ENCODE data around the gene VWCE. TPM values are rescaled to one million over a fixed set of nuclear protein-coding genes. Genes with fewer than 3 reads are reported as not detected.

Gene VWCE
- total RNA-seq, 4 donors from 2014 or later, result 0.31 to 1.5 (median 0.67) TPM

- Histone ChIP-seq H3K36me3 (peaks cover 0 to 16% of the 10 kb centered on the region in 2 donors), H3K9me3 (no peaks in the 10 kb centered on the region), H3K4me1 (no peaks in the 10 kb centered on the region), H3K27ac (no peak overlapping the region), H3K27me3 (no peaks in the 10 kb centered on the region), H3K4me3 (no peak overlapping the region)
- ATAC-seq, result no peak
- in situ Hi-C loops (cut with MboI; ENCODE audit: low sequenced_read_pairs in 4 of 4) (no loop called here), intact Hi-C loops (cut with DNase I; ENCODE audit: low total_unique reads) (no loop called here)
- TF ChIP-seq CTCF (IDR thresholded peaks at IDR 0.05 in 4 of 5, conservative IDR thresholded peaks at IDR 0.05 in 1 of 5), result no peak
- TF ChIP-seq POLR2A (IDR thresholded peaks at IDR 0.05), result no peak
- DNase-seq, result no peak
Observed at GRCh38 chr11:61341706-61342105, 46.6 kb upstream of the VWCE start.

GRCh38 chr11:61340979-61341378 lies 45.9 kb upstream of the VWCE start:
- ATAC-seq, result no peak
- Histone ChIP-seq H3K4me3 (no peak overlapping the region), H3K9me3 (no peaks in the 10 kb centered on the region), H3K36me3 (peaks cover 0 to 16% of the 10 kb centered on the region in 2 donors), H3K27ac (no peak overlapping the region), H3K27me3 (no peaks in the 10 kb centered on the region), H3K4me1 (no peaks in the 10 kb centered on the region)
- TF ChIP-seq POLR2A (IDR thresholded peaks at IDR 0.05) (no peak), CTCF (IDR thresholded peaks at IDR 0.05 in 4 of 5, conservative IDR thresholded peaks at IDR 0.05 in 1 of 5) (no peak)
- in situ Hi-C loops (cut with MboI; ENCODE audit: low sequenced_read_pairs in 4 of 4), result no loop called here
- no peak for DNase-seq
- intact Hi-C loops (cut with DNase I; ENCODE audit: low total_unique reads), result no loop called here

GRCh38 chr11:61339490-61339878 lies 44.4 kb upstream of the VWCE start:
- no peak overlapping the region for H3K27ac ChIP-seq
- TF ChIP-seq POLR2A (IDR thresholded peaks at IDR 0.05) (no peak), CTCF (IDR thresholded peaks at IDR 0.05 in 4 of 5, conservative IDR thresholded peaks at IDR 0.05 in 1 of 5) (no peak)
- H3K36me3 ChIP-seq, result peaks cover 0 to 16% of the 10 kb centered on the region in 2 donors
- no peaks in the 10 kb centered on the region for H3K9me3 ChIP-seq
- ATAC-seq, result no peak
- no peak for DNase-seq
- H3K27me3 ChIP-seq, result no peaks in the 10 kb centered on the region
- peaks cover 0 to 5% of the 10 kb centered on the region in 2 donors for H3K4me1 ChIP-seq
- no peak overlapping the region for H3K4me3 ChIP-seq
- intact Hi-C loops (cut with DNase I; ENCODE audit: low total_unique reads) (no loop called here), in situ Hi-C loops (cut with MboI; ENCODE audit: low sequenced_read_pairs in 4 of 4) (loop anchor here (5.0 kb wide), 1 partner anchor 48 kb away; no protein-coding TSS in a partner anchor)

GRCh38 chr11:61338783-61339489 lies 43.8 kb upstream of the VWCE start:
- Histone ChIP-seq H3K27me3 (no peaks in the 10 kb centered on the region), H3K9me3 (no peaks in the 10 kb centered on the region), H3K36me3 (peaks cover 0 to 16% of the 10 kb centered on the region in 2 donors), H3K27ac (no peak overlapping the region), H3K4me3 (no peak overlapping the region), H3K4me1 (peaks cover 2 to 6% of the 10 kb centered on the region in 2 donors)
- no peak for ATAC-seq
- no peak for DNase-seq
- intact Hi-C loops (cut with DNase I; ENCODE audit: low total_unique reads), result no loop called here
- in situ Hi-C loops (cut with MboI; ENCODE audit: low sequenced_read_pairs in 4 of 4), result loop anchor here (5.0 kb wide), 1 partner anchor 48 kb away; no protein-coding TSS in a partner anchor
- TF ChIP-seq POLR2A (IDR thresholded peaks at IDR 0.05), result no peak
- no peak for TF ChIP-seq CTCF (IDR thresholded peaks at IDR 0.05 in 4 of 5, conservative IDR thresholded peaks at IDR 0.05 in 1 of 5)

Measured in gastrocnemius medialis (tissue), 4 donors.